GM18867 (cell line): ENCODE measurements around the gene SPANXC.
"Not testable (repeated sequence)": the region's sequence is repeated elsewhere in the genome, so short reads cannot be mapped to it uniquely, and the experiment has no call there.

Experiments
- ATAC-seq: cut with Tn5 transposase; IDR thresholded peaks from one replicate; pipeline ENCODE4 v1.9.1; 2021; ENCODE audit warnings: mild to moderate bottlenecking, moderate library complexity; ENCODE audit not compliant: unreplicated experiment

The SPANXC gene, protein sequence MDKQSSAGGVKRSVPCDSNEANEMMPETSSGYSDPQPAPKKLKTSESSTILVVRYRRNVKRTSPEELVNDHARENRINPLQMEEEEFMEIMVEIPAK

GRCh38 chrX:141242417-141242816, at the start of gene SPANXC:
TSS of gene SPANXC (minus strand) at chrX:141242517. CDS start at chrX:141242457, 60 bp downstream.
- not testable (repeated sequence) for ATAC-seq

DNA sequence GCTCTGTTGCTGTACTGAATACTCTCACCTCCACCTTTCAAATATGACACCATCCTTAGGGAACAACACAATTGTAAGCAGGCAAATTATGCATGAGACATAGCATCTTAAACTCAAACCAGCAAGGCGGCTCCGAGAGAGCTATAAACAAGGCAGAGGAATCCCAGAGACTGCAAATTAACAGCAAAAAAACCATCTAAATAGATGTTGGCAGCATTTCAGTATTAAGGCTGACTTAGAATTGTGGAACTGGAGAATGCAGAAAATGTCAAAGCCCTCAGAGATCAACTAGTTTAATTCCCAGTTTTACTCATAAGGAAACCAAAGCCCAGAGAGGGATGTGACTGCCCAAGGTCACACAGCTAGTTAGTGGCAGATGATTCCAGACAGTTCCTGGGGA, 37.2 kb upstream of the SPANXC start:
- no peak for ATAC-seq

- ATAC-seq = peak; percentile 76
Measured at GRCh38 chrX:141278306-141278705, 36.0 kb upstream of the SPANXC start.

DNA sequence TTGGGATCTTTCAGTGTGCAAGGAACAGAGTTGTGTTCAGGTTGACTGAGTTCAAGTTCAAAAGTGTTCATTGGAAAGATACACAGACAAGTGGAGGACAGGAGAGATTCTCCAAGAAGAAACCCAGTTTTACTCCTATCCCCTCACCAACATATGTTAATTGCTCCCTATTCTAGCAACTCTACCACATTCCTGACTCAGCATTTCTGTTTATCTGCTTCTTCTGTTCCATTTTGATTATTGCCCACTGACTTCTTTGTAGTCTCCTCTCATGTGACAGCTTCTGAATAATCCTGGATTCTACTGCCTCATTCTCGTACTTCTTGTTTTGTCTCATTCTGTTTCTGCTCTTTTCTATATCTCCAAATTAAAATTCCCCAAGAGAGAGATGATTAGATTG, 15.8 kb upstream of the SPANXC start:
- ATAC-seq = no peak

DNA sequence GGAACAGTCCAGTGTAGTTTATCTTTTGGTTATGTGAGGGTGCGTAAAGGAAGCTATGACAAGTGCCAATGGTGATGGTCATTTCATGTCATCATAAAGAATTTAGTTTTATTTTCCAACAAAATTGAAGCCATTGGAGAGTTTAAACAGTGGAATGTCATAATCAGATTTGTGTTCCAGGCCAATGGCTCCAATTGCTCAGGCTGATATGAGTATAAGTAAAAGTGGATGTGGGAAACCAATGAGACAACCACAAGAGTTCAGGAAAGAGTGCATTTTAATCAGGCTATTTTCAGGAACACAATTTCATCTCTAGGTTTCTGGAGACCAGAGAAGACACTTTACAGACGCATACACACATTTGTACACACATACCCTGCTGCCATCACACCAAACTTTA, 20.7 kb downstream of the SPANXC start:
- no peak for ATAC-seq

DNA sequence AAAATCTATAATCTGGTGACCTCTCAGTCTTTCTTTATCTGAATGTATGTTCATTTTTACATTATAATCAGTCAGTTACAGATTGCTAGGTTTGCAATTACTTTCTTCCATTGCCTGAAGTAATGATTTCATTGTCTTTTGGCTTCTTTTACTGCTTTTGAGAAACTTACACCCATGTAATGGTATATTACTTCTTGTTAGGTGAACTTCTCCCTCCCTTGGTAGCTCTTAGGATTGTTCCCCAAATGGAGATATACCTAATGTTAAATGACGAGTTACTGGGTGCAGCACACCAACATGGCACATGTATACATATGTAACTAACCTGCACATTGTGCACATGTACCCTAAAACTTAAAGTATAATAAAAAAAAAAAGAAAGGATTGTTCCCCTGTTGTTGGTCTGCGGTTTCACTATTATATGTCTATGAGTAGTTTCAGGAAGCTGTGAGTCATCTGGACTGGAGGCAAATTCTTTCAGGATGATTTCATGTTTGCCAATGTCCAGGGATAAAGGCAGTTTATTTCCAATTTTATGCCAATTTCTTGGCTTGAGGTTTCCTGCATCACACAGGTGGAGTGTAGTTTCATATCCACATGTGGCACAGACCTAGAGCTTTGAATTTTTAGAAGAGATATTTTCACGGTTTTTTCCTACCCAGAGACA, 21.8 kb downstream of the SPANXC start:
- no peak for ATAC-seq

GRCh38 chrX:141214196-141214595, 28.1 kb downstream of the SPANXC start:
- ATAC-seq = no peak

DNA sequence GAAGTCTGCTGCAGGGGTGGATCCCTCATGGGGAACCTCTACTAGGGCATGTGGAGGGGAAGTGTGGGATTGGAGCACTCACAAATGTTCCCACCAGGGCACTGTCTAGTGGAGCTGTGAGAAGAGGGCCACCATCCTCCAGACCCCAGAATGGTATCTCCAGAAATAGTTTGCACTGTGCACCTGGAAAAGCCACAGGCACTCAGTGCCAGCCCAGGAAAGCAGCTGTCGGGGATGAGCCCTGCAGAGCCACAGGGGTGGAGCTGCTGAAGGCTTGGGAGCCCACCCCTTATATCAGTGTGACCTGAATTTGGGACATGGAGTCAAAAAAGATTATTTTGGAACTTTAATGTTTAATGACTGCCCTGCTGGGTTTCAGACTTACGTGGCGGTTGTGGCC, 40.4 kb downstream of the SPANXC start:
- ATAC-seq = no peak
